ENCODE data around the gene C2orf81.
"Not testable (repeated sequence)": the region's sequence is repeated elsewhere in the genome, so short reads cannot be mapped to it uniquely, and the experiment has no call there.

Gene C2orf81

GRCh38 chr2:74423231-74424095 lies 2.0 kb upstream of the C2orf81 start:
- DNase-seq, result no peak

- not testable (repeated sequence) for DNase-seq
Observed at GRCh38 chr2:74420443-74421103, 846 bp downstream of the C2orf81 start.

GRCh38 chr2:74420006-74420405 lies 1.4 kb downstream of the C2orf81 start:
- no peak for DNase-seq

- DNase-seq, result no peak
Observed at GRCh38 chr2:74419345-74419744, 2.1 kb downstream of the C2orf81 start.

- DNase-seq, result no peak
Observed at GRCh38 chr2:74418312-74418711, 3.1 kb downstream of the C2orf81 start.

GRCh38 chr2:74417763-74418162 lies 3.7 kb downstream of the C2orf81 start:
- no peak for DNase-seq

GRCh38 chr2:74417197-74417596 lies 4.2 kb downstream of the C2orf81 start:
- no peak for DNase-seq

GRCh38 chr2:74416778-74417177 lies 4.6 kb downstream of the C2orf81 start:
- no peak for DNase-seq

GRCh38 chr2:74415762-74416395 lies 5.5 kb downstream of the C2orf81 start:
- no peak for DNase-seq

GRCh38 chr2:74414881-74415761 lies 6.3 kb downstream of the C2orf81 start:
- DNase-seq, result peak; percentile 84

- DNase-seq, result no peak
Observed at GRCh38 chr2:74414441-74414840, 7.0 kb downstream of the C2orf81 start.

GRCh38 chr2:74413001-74413698 lies 8.3 kb downstream of the C2orf81 start:
- no peak for DNase-seq

- no peak for DNase-seq
Observed at GRCh38 chr2:74407682-74408081, 13.7 kb downstream of the C2orf81 start.

- DNase-seq, result no peak
Observed at GRCh38 chr2:74406035-74406434, 15.4 kb downstream of the C2orf81 start.

GRCh38 chr2:74401891-74402290 lies 19.5 kb downstream of the C2orf81 start:
- no peak for DNase-seq

GRCh38 chr2:74399785-74400184 lies 21.6 kb downstream of the C2orf81 start:
- no peak for DNase-seq

- no peak for DNase-seq
Observed at GRCh38 chr2:74396149-74396548, 25.3 kb downstream of the C2orf81 start.

- DNase-seq, result no peak
Observed at GRCh38 chr2:74393525-74393924, 27.9 kb downstream of the C2orf81 start.

GRCh38 chr2:74392449-74392743 lies 29.0 kb downstream of the C2orf81 start:
- DNase-seq, result no peak

GRCh38 chr2:74391580-74392448 lies 29.6 kb downstream of the C2orf81 start:
- peak; percentile 98 for DNase-seq

GRCh38 chr2:74391209-74391579 lies 30.2 kb downstream of the C2orf81 start:
- no peak for DNase-seq
